SK-N-SH (cell line): ENCODE data around the gene GOLGA6A. TPM values are rescaled to one million over a fixed set of nuclear protein-coding genes. Genes with fewer than 3 reads are reported as not detected.
"Not testable (repeated sequence)": the region's sequence is repeated elsewhere in the genome, so short reads cannot be mapped to it uniquely, and the experiment has no call there.

Experiments used
- CTCF ChIA-PET: fragments of 300-600, 350-600 bp; formaldehyde crosslinking; extraction: SDS; loops from one replicate; lab custom pipeline; 2021; lab: Yijun Ruan, JAX
- POLR2A ChIA-PET: fragments of 350-600 bp; sonication (Branson Sonifier 250); formaldehyde crosslinking; extraction: SDS; loops from one replicate; lab custom pipeline; 2020; ENCODE audit warnings: antibody characterized with exemption, inconsistent platforms; lab: Yijun Ruan, JAX
- DNase-seq: peaks from one replicate; pipeline ENCODE4 v3.0.0; 2012
- H2AFZ ChIP-seq: fragments of 200-600 bp; sonication (generic); 2 replicates; pipeline ENCODE4 v1.8.1; 2016; ENCODE audit warnings: antibody characterized with exemption, mild to moderate bottlenecking, low read depth
- H3F3A ChIP-seq: fragments of 200-600 bp; sonication (generic); replicated peaks from 2 replicates; pipeline ENCODE3; 2016; ENCODE audit warnings: antibody characterized with exemption, mild to moderate bottlenecking; ENCODE audit not compliant: insufficient read depth
- H3K27ac ChIP-seq, 2 experiments: fragments of 200-500 bp in 1 of 2; fragments of 200-600 bp in 1 of 2; sonication (Bioruptor generic) in 1 of 2; sonication (generic), shearing (Covaris generic) in 1 of 2; 2 replicates each; pipeline versions ENCODE4 v1.5.1 to v1.6.1; 2014 to 2016; ENCODE audit warnings: low read depth in 2 of 2, inconsistent platforms in 1 of 2, low read length in 1 of 2, mild to moderate bottlenecking in 1 of 2, mixed read lengths in 1 of 2
- H3K27me3 ChIP-seq: fragments of 200-600 bp; sonication (generic), shearing (Covaris generic); 2 replicates; pipeline ENCODE4 v1.6.1; 2016; ENCODE audit warnings: mixed run types; ENCODE audit not compliant: insufficient read depth
- H3K36me3 ChIP-seq, 2 experiments: fragments of 200-500 bp in 1 of 2; fragments of 200-600 bp in 1 of 2; sonication (Bioruptor generic) in 1 of 2; sonication (generic) in 1 of 2; replicated peaks in 1 of 2; 2 replicates each; pipeline versions ENCODE3 to v1.5.1; 2014 to 2016; ENCODE audit warnings: low read length in 1 of 2, mild to moderate bottlenecking in 1 of 2; ENCODE audit not compliant: insufficient read depth in 2 of 2, control insufficient read depth in 1 of 2
- H3K4me1 ChIP-seq, 2 experiments: fragments of 200-500 bp in 1 of 2; fragments of 200-600 bp in 1 of 2; sonication (Bioruptor generic) in 1 of 2; sonication (generic), shearing (Covaris generic) in 1 of 2; 2 replicates each; pipeline versions ENCODE4 v1.5.1 to v1.6.1; 2014 to 2016; ENCODE audit warnings: low read depth in 1 of 2, low read length in 1 of 2, mixed run types in 1 of 2; ENCODE audit not compliant: insufficient read depth in 2 of 2, control insufficient read depth in 1 of 2
- H3K4me2 ChIP-seq: fragments of 200-600 bp; sonication (generic), shearing (Covaris generic); 2 replicates; pipeline ENCODE4 v1.6.1; 2017; ENCODE audit warnings: mixed run types
- H3K4me3 ChIP-seq, 2 experiments: fragments of 200-500 bp in 1 of 2; fragments of 200-600 bp in 1 of 2; sonication (Bioruptor generic) in 1 of 2; sonication (generic), shearing (Covaris generic) in 1 of 2; 2 replicates each; pipeline versions ENCODE4 v1.5.1 to v1.8.1; 2014 to 2016; ENCODE audit warnings: low read depth in 2 of 2, inconsistent platforms in 1 of 2, low read length in 1 of 2, mild to moderate bottlenecking in 1 of 2, mixed read lengths in 1 of 2, moderate library complexity in 1 of 2
- H3K79me2 ChIP-seq: fragments of 200-600 bp; sonication (generic); 2 replicates; pipeline ENCODE4 v1.8.1; 2017; ENCODE audit warnings: mild to moderate bottlenecking; ENCODE audit not compliant: insufficient read depth
- H3K9ac ChIP-seq: fragments of 200-600 bp; sonication (generic); 2 replicates; pipeline ENCODE4 v1.6.1; 2017; ENCODE audit warnings: mixed run types
- H3K9me2 ChIP-seq: fragments of 200-600 bp; sonication (generic); 2 replicates; pipeline ENCODE4 v1.6.1; 2017; ENCODE audit warnings: mixed run types
- H3K9me3 ChIP-seq: fragments of 200-600 bp; sonication (generic); 2 replicates; pipeline ENCODE4 v1.6.1; 2017; ENCODE audit warnings: mixed run types, mild to moderate bottlenecking, moderate library complexity
- H4K20me1 ChIP-seq: fragments of 200-600 bp; sonication (generic); 2 replicates; pipeline ENCODE4 v1.6.1; 2017; ENCODE audit warnings: mild to moderate bottlenecking, mixed run types; ENCODE audit not compliant: insufficient read depth
- FOSL2 ChIP-seq: IDR thresholded peaks from 2 replicates; pipeline ENCODE4 v1.4.0; 2012; ENCODE audit warnings: low read depth, mild to moderate bottlenecking, moderate library complexity, borderline replicate concordance
- MXI1 ChIP-seq: IDR thresholded peaks from 2 replicates; pipeline ENCODE4 v1.6.1; 2012; ENCODE audit warnings: mild to moderate bottlenecking, low read depth, low read length, improper control_type of control experiment
- RXRA ChIP-seq: IDR thresholded peaks from 2 replicates; pipeline ENCODE4 v1.4.0; 2012; ENCODE audit warnings: low read depth, mild to moderate bottlenecking, borderline replicate concordance
- ZBTB33 ChIP-seq: IDR thresholded peaks from 2 replicates; pipeline ENCODE4 v1.4.0; 2012; ENCODE audit warnings: low read depth, borderline replicate concordance
- WGBS: methylation state at CpG from one replicate; pipeline ENCODE4 v1.1.6; 2017; ENCODE audit warnings: low lambda C conversion rate; 5-methylcytosine and 5-hydroxymethylcytosine counted together
- polyA plus RNA-seq, 3 experiments: library from polyadenylated mRNA; depleted of rRNA; stranded (reverse); fragments of >200 nt; gene quantifications; 2 replicates each; pipeline ENCODE4 v1.2.3, GENCODE V29; 2012

GOLGA6A gene
- polyA plus RNA-seq, 1 of the 3 experiments (the other 2 are of a cell fraction) = not detected

- H3K4me1 ChIP-seq = peaks cover 15 to 18% of the 10 kb centered on the region in 2 experiments; a peak in 3 of 4 replicates
- H3K27ac ChIP-seq = peak overlapping the region in 1 of 2 experiments; percentile 35; a peak in 2 of 4 replicates
- H2AFZ ChIP-seq = no peak overlapping the region; the same call in 1 of the 2 replicates
- TF ChIP-seq RXRA (no peak), MXI1 (no peak), ZBTB33 (no peak), FOSL2 (no peak)
- peaks cover 13% of the 10 kb centered on the region for H3F3A ChIP-seq
- H3K9ac ChIP-seq = no peak overlapping the region
- no peaks in the 10 kb centered on the region for H3K27me3 ChIP-seq
- no peaks in the 10 kb centered on the region for H3K9me2 ChIP-seq
- no peaks in the 10 kb centered on the region for H3K36me3 ChIP-seq
- H4K20me1 ChIP-seq = no peaks in the 10 kb centered on the region
- no peaks in the 10 kb centered on the region for H3K79me2 ChIP-seq
- no peak for DNase-seq
- WGBS = 85% methylated on average over 14 of the region's 15 CpGs
- POLR2A ChIA-PET = no interaction called here
- no peaks in the 10 kb centered on the region for H3K9me3 ChIP-seq
- CTCF ChIA-PET = interaction anchor here (0.6 to 15.7 kb wide), 22 partner anchors 9 to 1244 kb away, joined by 3 to 339 read pairs (median 4); no protein-coding TSS in a partner anchor
- 0 out of 2 replicates have a peak overlapping the region, but pooled peaks have one; percentile 22 for H3K4me2 ChIP-seq
- H3K4me3 ChIP-seq = no peak overlapping the region
Measured at GRCh38 chr15:74053517-74053916, 28.8 kb downstream of the GOLGA6A start.

- H3F3A ChIP-seq = peaks cover 13% of the 10 kb centered on the region
- peaks cover 18% of the 10 kb centered on the region in 2 experiments; a peak in 3 of 4 replicates for H3K4me1 ChIP-seq
- H2AFZ ChIP-seq, H3K4me2 ChIP-seq, H3K27me3 ChIP-seq, H3K36me3 ChIP-seq, H3K4me3 ChIP-seq, H3K9me3 ChIP-seq, DNase-seq, H4K20me1 ChIP-seq, H3K9me2 ChIP-seq, H3K9ac ChIP-seq, POLR2A ChIA-PET, H3K79me2 ChIP-seq: not testable (repeated sequence)
- CTCF ChIA-PET = interaction anchor here (0.8 to 15.7 kb wide), 18 partner anchors 8 to 275 kb away, joined by 3 to 339 read pairs (median 6); no protein-coding TSS in a partner anchor
- peak overlapping the region; percentile 78 to 81; a peak in 2 of 4 replicates for H3K27ac ChIP-seq
- 82% methylated on average over 19 of the region's 42 CpGs for WGBS
Measured at GRCh38 chr15:74052271-74053260, 29.8 kb downstream of the GOLGA6A start.
